Measurements from ENCODE around the gene PDE4B. TPM values are rescaled to one million over a fixed set of nuclear protein-coding genes. Genes with fewer than 3 reads are reported as not detected.

Gene PDE4B
- polyA plus RNA-seq, 1 experiment, result 17.6 TPM

GRCh38 chr1:66288048-66288447 lies 495.4 kb downstream of the PDE4B start:
- H3K27me3 ChIP-seq (ENCODE audit: control insufficient read depth, insufficient read depth, low read length), result no peaks in the 10 kb centered on the region
- DNase-seq (ENCODE audit: low read depth, low spot score), result no peak
- H3K9me3 ChIP-seq (ENCODE audit: control insufficient read depth, insufficient read depth, low read length), result no peaks in the 10 kb centered on the region
- CTCF ChIA-PET, result interaction anchor here (0.6 to 1.0 kb wide), 2 partner anchors 13 to 216 kb away, joined by 3 read pairs; no protein-coding TSS in a partner anchor
- no peak for TF ChIP-seq CTCF (IDR thresholded peaks at IDR 0.05; ENCODE audit: low read depth, low read length)
- no peak overlapping the region for H3K27ac ChIP-seq (ENCODE audit: low read depth, low read length)
- POLR2A ChIA-PET, result no interaction called here
- no peak overlapping the region for H3K4me3 ChIP-seq (ENCODE audit: low read depth, low read length)

DNA sequence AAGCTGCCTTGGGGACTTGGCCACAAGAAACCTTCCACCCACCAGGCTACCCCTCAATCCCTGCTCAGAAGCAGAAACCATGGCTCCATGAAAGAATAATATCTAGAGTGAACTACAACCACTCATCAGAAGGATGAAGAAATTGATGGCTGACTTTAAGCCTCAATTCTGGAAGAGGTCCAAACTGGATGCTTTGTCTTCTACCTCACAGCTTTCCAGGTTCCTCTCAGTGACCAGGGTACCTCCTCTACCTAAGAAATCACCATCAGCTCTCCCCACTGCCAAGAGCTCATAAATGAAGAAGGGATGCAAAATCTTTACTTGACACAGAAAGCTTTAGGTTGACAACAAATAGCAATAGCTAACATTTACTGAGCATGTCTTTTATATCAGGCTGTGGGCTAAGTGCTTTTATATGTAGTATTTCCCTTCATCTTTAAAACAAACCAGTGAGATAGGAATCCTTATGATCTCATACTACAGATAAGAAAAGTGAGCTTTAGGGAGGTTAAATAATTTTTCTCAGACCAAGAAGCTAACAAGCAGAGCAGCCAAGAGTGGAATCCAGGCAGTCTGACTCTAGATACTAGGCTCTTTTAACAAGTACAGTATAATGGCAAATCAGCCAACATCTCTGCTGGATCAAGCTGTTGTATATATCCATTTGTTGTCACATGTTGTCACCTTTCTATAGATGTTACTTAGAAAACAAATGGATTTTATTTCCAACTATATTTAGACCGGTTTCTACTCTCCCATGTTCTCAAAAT lies 498.3 kb downstream of the PDE4B start:
- TF ChIP-seq CTCF (IDR thresholded peaks at IDR 0.05; ENCODE audit: low read depth, low read length), result no peak
- ChIA-PET CTCF (interaction anchor here (0.5 to 1.2 kb wide), 5 partner anchors 8 to 454 kb away, joined by 3 to 4 read pairs (median 3); no protein-coding TSS in a partner anchor), POLR2A (no interaction called here)
- Histone ChIP-seq H3K27ac (ENCODE audit: low read depth, low read length) (no peak overlapping the region), H3K9me3 (ENCODE audit: control insufficient read depth, insufficient read depth, low read length) (no peaks in the 10 kb centered on the region), H3K4me3 (ENCODE audit: low read depth, low read length) (no peak overlapping the region), H3K27me3 (ENCODE audit: control insufficient read depth, insufficient read depth, low read length) (no peaks in the 10 kb centered on the region)
- no peak for DNase-seq (ENCODE audit: low read depth, low spot score)

DNA sequence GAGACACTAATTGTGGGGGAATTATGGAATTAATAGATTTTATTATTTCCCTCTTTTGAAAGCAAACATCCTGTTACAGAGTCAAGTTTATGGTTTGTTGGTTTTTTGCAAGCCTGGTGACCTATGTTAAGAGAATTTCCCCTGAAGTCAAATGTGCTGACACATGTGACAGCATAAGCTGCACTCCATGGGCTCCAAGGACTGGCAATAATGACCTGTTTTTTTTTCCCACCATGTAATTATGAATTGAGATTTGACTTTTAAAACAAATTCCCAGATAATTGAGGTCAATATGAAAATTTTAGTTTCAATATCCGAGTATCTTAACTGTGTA lies 498.8 kb downstream of the PDE4B start:
- ChIA-PET CTCF (interaction anchor here (1.0 to 1.2 kb wide), 2 partner anchors 9 to 49 kb away, joined by 3 to 4 read pairs; no protein-coding TSS in a partner anchor), POLR2A (no interaction called here)
- no peaks in the 10 kb centered on the region for H3K27me3 ChIP-seq (ENCODE audit: control insufficient read depth, insufficient read depth, low read length)
- TF ChIP-seq CTCF (IDR thresholded peaks at IDR 0.05; ENCODE audit: low read depth, low read length), result no peak
- no peak overlapping the region for H3K27ac ChIP-seq (ENCODE audit: low read depth, low read length)
- no peak for DNase-seq (ENCODE audit: low read depth, low spot score)
- H3K4me3 ChIP-seq (ENCODE audit: low read depth, low read length), result no peak overlapping the region
- no peaks in the 10 kb centered on the region for H3K9me3 ChIP-seq (ENCODE audit: control insufficient read depth, insufficient read depth, low read length)

GRCh38 chr1:66292305-66292704 lies 499.6 kb downstream of the PDE4B start:
- Histone ChIP-seq H3K27me3 (ENCODE audit: control insufficient read depth, insufficient read depth, low read length) (no peaks in the 10 kb centered on the region), H3K9me3 (ENCODE audit: control insufficient read depth, insufficient read depth, low read length) (no peaks in the 10 kb centered on the region), H3K4me3 (ENCODE audit: low read depth, low read length) (no peak overlapping the region), H3K27ac (ENCODE audit: low read depth, low read length) (no peak overlapping the region)
- TF ChIP-seq CTCF (IDR thresholded peaks at IDR 0.05; ENCODE audit: low read depth, low read length), result no peak
- DNase-seq (ENCODE audit: low read depth, low spot score), result no peak
- ChIA-PET CTCF (interaction anchor here (0.7 kb wide), 1 partner anchor 51 kb away, joined by 3 read pairs; no protein-coding TSS in a partner anchor), POLR2A (no interaction called here)

DNA sequence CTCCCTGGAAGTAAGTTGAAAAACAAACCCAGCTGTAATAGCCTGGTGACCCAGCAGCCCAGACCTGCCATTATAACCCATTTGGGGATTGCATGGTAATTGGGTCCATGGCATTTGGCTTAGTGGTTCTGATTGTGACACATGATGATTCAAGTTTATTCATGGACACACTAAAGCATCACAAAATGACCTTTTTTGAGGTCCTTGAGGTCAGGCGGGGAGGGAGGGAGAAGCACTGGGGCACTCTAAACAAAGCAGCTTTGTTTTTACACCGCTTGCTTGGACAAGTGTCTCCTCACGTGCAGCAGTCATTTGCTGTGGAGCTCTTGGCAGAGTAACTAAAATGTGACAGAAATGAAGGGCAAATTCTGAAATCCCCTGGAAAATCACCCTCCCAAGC lies 500.2 kb downstream of the PDE4B start:
- TF ChIP-seq CTCF (IDR thresholded peaks at IDR 0.05; ENCODE audit: low read depth, low read length), result no peak
- Histone ChIP-seq H3K9me3 (ENCODE audit: control insufficient read depth, insufficient read depth, low read length) (no peaks in the 10 kb centered on the region), H3K27ac (ENCODE audit: low read depth, low read length) (no peak overlapping the region), H3K4me3 (ENCODE audit: low read depth, low read length) (no peak overlapping the region), H3K27me3 (ENCODE audit: control insufficient read depth, insufficient read depth, low read length) (no peaks in the 10 kb centered on the region)
- ChIA-PET POLR2A (no interaction called here), CTCF (interaction anchor here (0.7 kb wide), 1 partner anchor 50 kb away, joined by 3 read pairs; no protein-coding TSS in a partner anchor)
- no peak for DNase-seq (ENCODE audit: low read depth, low spot score)
